ENCODE measurements around the gene OR2V1.

GRCh38 chr5:181152406-181152805, 21.4 kb upstream of the OR2V1 start:
- TF ChIP-seq POLR2A (IDR thresholded peaks at IDR 0.05): no peak
- TF ChIP-seq CTCF (IDR thresholded peaks at IDR 0.05): no peak

Data from Peyer's patch (tissue), 4 donors.